ENCODE data around the gene C4B. TPM values are rescaled to one million over a fixed set of nuclear protein-coding genes. Genes with fewer than 3 reads are reported as not detected.

The C4B gene
- total RNA-seq, 1 experiment from 2014 or later: 2.7 TPM

- Histone ChIP-seq H2AK5ac (ENCODE audit: insufficient read length, low read length) (no peak overlapping the region), H2BK15ac (ENCODE audit: low read depth, low read length) (no peak overlapping the region; the same call in 1 of the 2 replicates), H3K23me2 (ENCODE audit: insufficient read length, low read depth, low read length, poor library complexity, severe bottlenecking) (no peaks in the 10 kb centered on the region), H3K23ac (ENCODE audit: insufficient read length, low read depth, low read length) (no peak overlapping the region), H2BK5ac (ENCODE audit: insufficient read length, low read length) (no peak overlapping the region), H4K91ac (ENCODE audit: insufficient read length, low read depth, low read length) (no peak overlapping the region), H3K4me1 (ENCODE audit: insufficient read depth, low read length) (no peaks in the 10 kb centered on the region), H3K4me2 (ENCODE audit: insufficient read depth, insufficient read length, low read length) (no peak overlapping the region), H2BK12ac (ENCODE audit: insufficient read length, low read depth, low read length) (no peak overlapping the region), H4K8ac (replicated peaks; ENCODE audit: insufficient read length, low read depth, low read length) (no peak overlapping the region), H3K79me1 (ENCODE audit: insufficient read depth, low read depth, low read length, poor library complexity, severe bottlenecking) (no peaks in the 10 kb centered on the region), H4K5ac (ENCODE audit: insufficient read length, low read depth, low read length) (no peak overlapping the region), H3K14ac (ENCODE audit: insufficient read depth, low read length) (no peak overlapping the region; the same call in 1 of the 2 replicates), H4K20me1 (ENCODE audit: control insufficient read depth, insufficient read depth, insufficient read length) (no peaks in the 10 kb centered on the region), H3K18ac (ENCODE audit: insufficient read length, low read depth, low read length) (no peak overlapping the region), H3K4ac (ENCODE audit: low read depth, low read length) (no peak overlapping the region), H3K27me3 (ENCODE audit: insufficient read depth, low read length) (no peaks in the 10 kb centered on the region), H3K79me2 (ENCODE audit: insufficient read depth, low read length) (no peaks in the 10 kb centered on the region), H3K9ac (ENCODE audit: extremely low read depth, insufficient read length, low read length) (no peak overlapping the region), H2BK120ac (ENCODE audit: low read depth, low read length, poor library complexity, severe bottlenecking) (no peak overlapping the region), H3K56ac (ENCODE audit: insufficient read length, low read depth, low read length) (no peak overlapping the region), H3K27ac (ENCODE audit: insufficient read length, low read depth, low read length) (no peak overlapping the region), H2AFZ (ENCODE audit: low read length) (no peak overlapping the region), H3K9me3 (ENCODE audit: control insufficient read depth, low read depth, low read length) (no peaks in the 10 kb centered on the region), H3T11ph (ENCODE audit: low read length) (no peak overlapping the region), H2BK20ac (ENCODE audit: low read depth, low read length, poor library complexity, severe bottlenecking) (no peak overlapping the region)
- H3K27ac Mint-ChIP-seq: no peak overlapping the region; a peak in 1 of 7 replicates
- DNase-seq: no peak
- no peak overlapping the region; a peak in 1 of 5 replicates for H3K4me3 Mint-ChIP-seq
- peaks cover 9% of the 10 kb centered on the region for H3K27me3 Mint-ChIP-seq (ENCODE audit: low read depth)
- no peaks in the 10 kb centered on the region; a peak in 1 of 7 replicates for H3K36me3 Mint-ChIP-seq (ENCODE audit: insufficient read depth in 1 of 3, low read depth in 3 of 3)
- 0 out of 4 replicates have a peak, but pooled peaks cover 0 to 2% of the 10 kb centered on the region in 2 experiments for H3K4me1 Mint-ChIP-seq
- no CpG with 5 or more reads among the region's 7 CpGs for WGBS (ENCODE audit: extremely low coverage, insufficient read length, low lambda C conversion rate)
- H3K9me3 Mint-ChIP-seq: no peaks in the 10 kb centered on the region
- TF ChIP-seq CTCF (conservative IDR thresholded peaks at IDR 0.05): no peak
Observed at GRCh38 chr6:32079566-32080290, 65.1 kb downstream of the C4B start.
